ENCODE data around the gene PCOLCE2. TPM values are rescaled to one million over a fixed set of nuclear protein-coding genes. Genes with fewer than 3 reads are reported as not detected.
A peak's percentile ranks its signal among the peaks of the same experiment; 100 is the strongest.

PCOLCE2 gene
- total RNA-seq (5.5 and 6.5 TPM in 2 replicates), polyA plus RNA-seq (5.4 and 6.5 TPM in 2 replicates)

DNA sequence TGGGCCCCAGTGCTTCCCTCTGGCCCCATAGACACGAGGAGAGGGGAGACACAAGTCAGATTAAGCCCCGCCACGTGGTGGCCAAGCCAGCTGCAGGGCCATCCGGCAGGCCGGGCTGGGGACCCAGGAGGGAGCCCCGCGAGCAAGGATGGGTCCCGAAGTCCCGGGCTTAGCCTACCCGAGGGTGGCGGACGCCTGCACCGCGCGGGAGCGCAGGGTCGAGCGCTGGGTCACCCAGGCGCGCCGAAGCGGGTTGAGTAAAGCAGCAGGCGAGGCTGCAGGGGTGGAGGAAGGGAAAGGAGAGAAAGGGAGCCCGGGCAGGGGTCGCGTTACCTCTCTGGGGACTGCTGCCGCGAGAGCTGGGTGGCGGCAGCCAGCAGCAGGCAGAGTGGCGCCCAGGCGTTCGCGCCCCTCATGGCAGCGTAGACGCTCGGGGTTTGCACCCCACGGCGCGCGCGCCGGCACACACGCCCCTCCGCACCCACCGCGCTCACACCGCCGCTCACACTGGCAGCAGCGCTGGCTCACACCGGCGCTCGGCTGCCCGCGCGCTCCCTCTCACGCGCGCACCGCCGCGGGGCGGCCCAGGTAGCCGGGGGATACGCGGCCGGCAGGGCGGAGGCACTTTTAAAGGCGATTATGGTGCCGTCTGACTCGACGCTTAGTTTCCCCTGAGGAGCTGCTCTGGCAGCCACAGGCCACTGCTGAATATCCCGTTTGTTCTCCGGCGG, at the start of gene PCOLCE2:
Gene PCOLCE2, minus strand, starts transcription at position 603 of the 731 bp plus-strand sequence. Its CDS starts 187 bp downstream, at position 416.
- Histone ChIP-seq H3K4me1 (ENCODE audit: low read depth) (no peaks in the 10 kb centered on the region), H3K4me3 (peak within 1 kb of the TSS; percentile 51), H3K27me3 (peaks cover 13% of the 10 kb centered on the region), H3K36me3 (no peaks in the 10 kb centered on the region), H3K9me3 (ENCODE audit: low read depth) (no peaks in the 10 kb centered on the region), H3K27ac (no peak within 1 kb of the TSS)
- TF ChIP-seq, protein P1, sequence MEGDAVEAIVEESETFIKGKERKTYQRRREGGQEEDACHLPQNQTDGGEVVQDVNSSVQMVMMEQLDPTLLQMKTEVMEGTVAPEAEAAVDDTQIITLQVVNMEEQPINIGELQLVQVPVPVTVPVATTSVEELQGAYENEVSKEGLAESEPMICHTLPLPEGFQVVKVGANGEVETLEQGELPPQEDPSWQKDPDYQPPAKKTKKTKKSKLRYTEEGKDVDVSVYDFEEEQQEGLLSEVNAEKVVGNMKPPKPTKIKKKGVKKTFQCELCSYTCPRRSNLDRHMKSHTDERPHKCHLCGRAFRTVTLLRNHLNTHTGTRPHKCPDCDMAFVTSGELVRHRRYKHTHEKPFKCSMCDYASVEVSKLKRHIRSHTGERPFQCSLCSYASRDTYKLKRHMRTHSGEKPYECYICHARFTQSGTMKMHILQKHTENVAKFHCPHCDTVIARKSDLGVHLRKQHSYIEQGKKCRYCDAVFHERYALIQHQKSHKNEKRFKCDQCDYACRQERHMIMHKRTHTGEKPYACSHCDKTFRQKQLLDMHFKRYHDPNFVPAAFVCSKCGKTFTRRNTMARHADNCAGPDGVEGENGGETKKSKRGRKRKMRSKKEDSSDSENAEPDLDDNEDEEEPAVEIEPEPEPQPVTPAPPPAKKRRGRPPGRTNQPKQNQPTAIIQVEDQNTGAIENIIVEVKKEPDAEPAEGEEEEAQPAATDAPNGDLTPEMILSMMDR (IDR thresholded peaks at IDR 0.05; ENCODE audit: low read depth, low read length) = no peak
- DNase-seq (ENCODE audit: low read depth in 1 of 2, low spot score in 1 of 2) = peak; percentile 27 to 61

DNA sequence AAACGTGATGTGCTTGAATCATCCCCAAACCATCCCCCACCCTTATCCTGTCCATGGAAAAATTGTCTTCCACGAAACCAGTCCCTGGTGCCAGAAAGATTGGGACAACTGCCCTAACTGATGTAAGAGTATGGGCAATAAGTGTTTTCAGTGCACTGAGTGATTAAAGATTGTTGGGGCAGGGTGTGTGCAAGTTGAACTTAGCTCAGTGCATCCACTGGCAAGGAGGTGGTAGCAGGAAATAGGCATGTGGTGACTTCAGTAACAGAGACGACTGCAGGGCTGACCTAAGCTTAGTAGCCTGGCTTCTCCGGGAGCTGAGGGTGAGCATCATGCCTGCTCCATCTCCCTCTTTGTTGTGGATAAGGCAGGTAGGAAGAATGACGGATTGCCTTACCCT, 47.1 kb upstream of the PCOLCE2 start:
- no peak for DNase-seq (ENCODE audit: low read depth in 1 of 2, low spot score in 1 of 2)
- no peaks in the 10 kb centered on the region for H3K27me3 ChIP-seq
- no peak overlapping the region for H3K4me3 ChIP-seq
- TF ChIP-seq, protein P1 (IDR thresholded peaks at IDR 0.05; ENCODE audit: low read depth, low read length) = no peak
- no peak overlapping the region for H3K27ac ChIP-seq
- no peaks in the 10 kb centered on the region for H3K4me1 ChIP-seq (ENCODE audit: low read depth)
- no peaks in the 10 kb centered on the region for H3K9me3 ChIP-seq (ENCODE audit: low read depth)
- no peaks in the 10 kb centered on the region for H3K36me3 ChIP-seq

DNA sequence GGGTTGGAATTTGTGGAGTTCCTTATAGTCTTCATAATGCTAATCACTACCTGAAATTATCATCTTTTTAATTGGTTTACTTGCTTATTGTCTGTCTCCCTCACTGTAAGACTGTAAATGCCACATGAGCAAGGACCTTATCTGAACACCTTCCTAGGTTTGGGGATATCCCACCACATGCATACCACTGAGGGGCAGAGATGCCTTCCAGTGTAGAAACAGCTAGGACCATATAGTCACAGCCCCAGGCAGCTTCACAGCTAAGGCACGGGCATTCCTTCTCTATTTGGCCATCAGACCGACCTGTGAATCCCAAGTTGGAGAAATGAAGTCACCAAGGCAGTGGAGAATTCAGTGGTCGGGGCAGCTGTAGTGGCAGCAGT, 46.0 kb upstream of the PCOLCE2 start:
- Histone ChIP-seq H3K9me3 (ENCODE audit: low read depth) (no peaks in the 10 kb centered on the region), H3K4me1 (ENCODE audit: low read depth) (no peaks in the 10 kb centered on the region), H3K27ac (no peak overlapping the region), H3K27me3 (no peaks in the 10 kb centered on the region), H3K4me3 (no peak overlapping the region), H3K36me3 (no peaks in the 10 kb centered on the region)
- no peak for DNase-seq (ENCODE audit: low read depth in 1 of 2, low spot score in 1 of 2)
- TF ChIP-seq, protein P1 (IDR thresholded peaks at IDR 0.05; ENCODE audit: low read depth, low read length) = no peak

DNA sequence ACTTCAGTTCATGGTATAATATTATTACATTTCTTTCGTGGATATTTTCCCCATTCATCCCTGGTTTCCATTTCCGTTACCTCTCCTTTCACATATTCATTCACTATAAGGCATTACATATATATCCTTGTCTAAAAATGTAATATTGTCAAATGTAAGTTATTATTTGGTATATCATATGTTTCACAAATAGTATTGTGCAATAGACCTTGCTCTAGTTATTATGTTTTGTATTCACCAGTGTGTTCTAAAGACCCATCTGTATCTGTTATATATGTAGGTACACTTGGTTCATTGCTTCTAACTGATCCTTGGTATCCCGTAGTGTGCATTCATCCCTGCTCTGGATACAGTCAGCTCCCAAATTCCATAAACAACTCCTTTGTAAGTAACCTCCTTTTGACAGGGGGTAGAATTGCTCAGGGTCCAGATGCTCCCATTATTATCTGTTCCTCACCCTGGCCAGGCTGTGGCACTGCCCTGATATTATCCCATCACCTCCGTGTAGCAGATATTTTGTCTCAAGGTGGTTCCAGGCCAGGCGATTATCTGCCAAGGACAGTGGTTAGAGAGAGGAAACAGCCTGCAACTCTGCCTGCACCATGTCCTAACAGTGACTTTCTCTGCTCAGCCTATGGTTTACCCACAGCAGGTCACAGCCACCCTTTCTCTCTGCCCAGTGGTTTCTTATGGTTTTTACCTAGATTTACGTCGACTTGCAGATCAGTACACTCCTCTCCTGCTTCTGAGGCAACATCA, 45.4 kb upstream of the PCOLCE2 start:
- no peaks in the 10 kb centered on the region for H3K36me3 ChIP-seq
- H3K27ac ChIP-seq = no peak overlapping the region
- no peak for DNase-seq (ENCODE audit: low read depth in 1 of 2, low spot score in 1 of 2)
- H3K4me1 ChIP-seq (ENCODE audit: low read depth) = no peaks in the 10 kb centered on the region
- no peak overlapping the region for H3K4me3 ChIP-seq
- TF ChIP-seq, protein P1 (IDR thresholded peaks at IDR 0.05; ENCODE audit: low read depth, low read length) = no peak
- H3K27me3 ChIP-seq = no peaks in the 10 kb centered on the region
- no peaks in the 10 kb centered on the region for H3K9me3 ChIP-seq (ENCODE audit: low read depth)

DNA sequence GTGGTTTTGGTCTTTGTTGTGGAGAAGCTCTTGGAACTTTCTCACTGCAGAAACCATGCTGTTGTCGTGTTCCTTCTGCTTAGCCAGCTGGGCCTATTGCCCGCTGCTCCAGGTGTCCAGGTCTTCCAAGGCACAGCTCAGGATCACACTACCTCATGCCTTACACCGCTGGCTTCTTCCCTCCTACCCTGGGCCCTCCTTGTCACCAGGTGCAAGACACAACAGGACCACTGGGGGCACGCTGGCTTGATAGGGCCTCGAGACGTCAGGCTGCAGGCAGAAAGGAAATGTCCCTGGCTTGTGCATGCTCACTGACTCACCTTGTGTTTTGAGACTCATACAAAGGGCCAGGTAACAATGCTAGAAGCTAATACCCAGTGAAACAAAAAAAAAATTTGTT, 42.3 kb upstream of the PCOLCE2 start:
- Histone ChIP-seq H3K4me3 (no peak overlapping the region), H3K27ac (no peak overlapping the region), H3K36me3 (no peaks in the 10 kb centered on the region), H3K27me3 (no peaks in the 10 kb centered on the region), H3K9me3 (ENCODE audit: low read depth) (no peaks in the 10 kb centered on the region), H3K4me1 (ENCODE audit: low read depth) (no peaks in the 10 kb centered on the region)
- TF ChIP-seq, protein P1 (IDR thresholded peaks at IDR 0.05; ENCODE audit: low read depth, low read length) = no peak
- DNase-seq (ENCODE audit: low read depth in 1 of 2, low spot score in 1 of 2) = peak in 1 of 2 donors; percentile 28
